ENCODE results near the gene REV3L. TPM values are rescaled to one million over a fixed set of nuclear protein-coding genes. Genes with fewer than 3 reads are reported as not detected.
"Not testable (repeated sequence)": the region's sequence is repeated elsewhere in the genome, so short reads cannot be mapped to it uniquely, and the experiment has no call there.

REV3L gene
- total and polyA plus RNA-seq, 9 of the 15 experiments (the other 6 are each of a cell fraction or from before 2014, with no cell fraction given) = 5.5 to 24.4 (median 14.4) TPM

GRCh38 chr6:111515259-111515658, 32.2 kb upstream of the REV3L start:
- Histone ChIP-seq H3K9me3 (replicated peaks; ENCODE audit: control insufficient read depth, insufficient read depth, low read depth, low read length) (no peaks in the 10 kb centered on the region), H3K4me3 (no peak overlapping the region), H3K79me2 (ENCODE audit: control insufficient read depth, insufficient read depth, low read length) (no peaks in the 10 kb centered on the region), H3K27ac (ENCODE audit: extremely low read depth, low read depth, low read length) (no peak overlapping the region), H2AFZ (ENCODE audit: low read depth, low read length) (no peak overlapping the region), H3K4me1 (replicated peaks in 1 of 2; ENCODE audit: control insufficient read depth in 2 of 2, insufficient read depth in 2 of 2, low read length in 2 of 2) (no peaks in the 10 kb centered on the region; a peak in 1 of 5 replicates), H3K9me1 (ENCODE audit: control insufficient read depth, insufficient read depth, low read length) (no peaks in the 10 kb centered on the region), H3K36me3 (ENCODE audit: control insufficient read depth, insufficient read depth, low read length) (no peaks in the 10 kb centered on the region), H3K27me3 (ENCODE audit: control insufficient read depth in 2 of 2, insufficient read depth in 2 of 2, low read length in 2 of 2) (no peaks in the 10 kb centered on the region), H4K20me1 (replicated peaks; ENCODE audit: control insufficient read depth, insufficient read depth, low read length) (no peaks in the 10 kb centered on the region), H3K4me2 (ENCODE audit: insufficient read depth, low read length) (no peak overlapping the region), H3K9ac (ENCODE audit: insufficient read depth in 1 of 2, low read depth in 2 of 2, low read length in 2 of 2) (no peak overlapping the region)
- WGBS (ENCODE audit: insufficient coverage, low coverage, missing lambda C conversion rate) = 36% methylated on average over 2 of the region's 2 CpGs
- BruUV-seq (replicated peaks) = no TSS peak
- in situ Hi-C loops (cut with MboI) = no loop called here
- TF ChIP-seq ZNF217 (CRISPR knock-in tag; IDR thresholded peaks at IDR 0.05) = no peak
- POLR2A ChIA-PET = no interaction called here
- FAIRE-seq = no peak
- no peak for DNase-seq (ENCODE audit: extremely low read depth in 1 of 4, low spot score in 3 of 4)
- ATAC-seq = no peak
- CTCF ChIA-PET (ENCODE audit: low intra/inter-chr PET ratio) = no interaction called here
- intact Hi-C loops (cut with micrococcal nuclease) = no loop called here

GRCh38 chr6:111514531-111514930, 31.5 kb upstream of the REV3L start:
- H3K9me1 ChIP-seq (ENCODE audit: control insufficient read depth, insufficient read depth, low read length); intact Hi-C loops (cut with micrococcal nuclease); H3K9ac ChIP-seq (ENCODE audit: insufficient read depth in 1 of 2, low read depth in 2 of 2, low read length in 2 of 2); ATAC-seq; H2AFZ ChIP-seq (ENCODE audit: low read depth, low read length); H3K4me3 ChIP-seq; CTCF ChIA-PET (ENCODE audit: low intra/inter-chr PET ratio); H3K4me1 ChIP-seq (replicated peaks in 1 of 2; ENCODE audit: control insufficient read depth in 2 of 2, insufficient read depth in 2 of 2, low read length in 2 of 2); H3K36me3 ChIP-seq (ENCODE audit: control insufficient read depth, insufficient read depth, low read length); H3K27ac ChIP-seq (ENCODE audit: extremely low read depth, low read depth, low read length); in situ Hi-C loops (cut with MboI); FAIRE-seq; DNase-seq (ENCODE audit: extremely low read depth in 1 of 4, low spot score in 3 of 4); H4K20me1 ChIP-seq (replicated peaks; ENCODE audit: control insufficient read depth, insufficient read depth, low read length); H3K79me2 ChIP-seq (ENCODE audit: control insufficient read depth, insufficient read depth, low read length); BruUV-seq (replicated peaks); H3K27me3 ChIP-seq (ENCODE audit: control insufficient read depth in 2 of 2, insufficient read depth in 2 of 2, low read length in 2 of 2); POLR2A ChIA-PET; H3K4me2 ChIP-seq (ENCODE audit: insufficient read depth, low read length); H3K9me3 ChIP-seq (replicated peaks; ENCODE audit: control insufficient read depth, insufficient read depth, low read depth, low read length): not testable (repeated sequence)
- 71% methylated on average over 6 of the region's 6 CpGs for WGBS (ENCODE audit: insufficient coverage, low coverage, missing lambda C conversion rate)

GRCh38 chr6:111507219-111507618, 24.2 kb upstream of the REV3L start:
- H3K27me3 ChIP-seq (ENCODE audit: control insufficient read depth in 2 of 2, insufficient read depth in 2 of 2, low read length in 2 of 2); H3K9me3 ChIP-seq (replicated peaks; ENCODE audit: control insufficient read depth, insufficient read depth, low read depth, low read length); H3K27ac ChIP-seq (ENCODE audit: extremely low read depth, low read depth, low read length); H3K9ac ChIP-seq (ENCODE audit: insufficient read depth in 1 of 2, low read depth in 2 of 2, low read length in 2 of 2); H2AFZ ChIP-seq (ENCODE audit: low read depth, low read length); ATAC-seq; in situ Hi-C loops (cut with MboI); H3K36me3 ChIP-seq (ENCODE audit: control insufficient read depth, insufficient read depth, low read length); intact Hi-C loops (cut with micrococcal nuclease); H3K9me1 ChIP-seq (ENCODE audit: control insufficient read depth, insufficient read depth, low read length); H3K4me3 ChIP-seq; H3K4me2 ChIP-seq (ENCODE audit: insufficient read depth, low read length); FAIRE-seq; H4K20me1 ChIP-seq (replicated peaks; ENCODE audit: control insufficient read depth, insufficient read depth, low read length); H3K4me1 ChIP-seq (replicated peaks in 1 of 2; ENCODE audit: control insufficient read depth in 2 of 2, insufficient read depth in 2 of 2, low read length in 2 of 2); H3K79me2 ChIP-seq (ENCODE audit: control insufficient read depth, insufficient read depth, low read length); CTCF ChIA-PET (ENCODE audit: low intra/inter-chr PET ratio); DNase-seq (ENCODE audit: extremely low read depth in 1 of 4, low spot score in 3 of 4); BruUV-seq (replicated peaks): not testable (repeated sequence)
- POLR2A ChIA-PET = interaction anchor here (1.2 kb wide), 1 partner anchor 23 kb away, joined by 6 read pairs; no protein-coding TSS in a partner anchor
- WGBS (ENCODE audit: insufficient coverage, low coverage, missing lambda C conversion rate) = 57% methylated on average over 5 of the region's 5 CpGs
